Breast epithelium (tissue), 3 donors: ENCODE data around the gene DUSP16.

Source experiments
- POLR2AphosphoS5 ChIP-seq, 3 donors: sonication (generic); formaldehyde crosslinking; IDR thresholded peaks; one replicate each; pipeline ENCODE4 v1.6.1; 2017; ENCODE audit warnings: antibody characterized with exemption in 3 of 3
- TF ChIP-seq, protein P1 (sequence below), 3 donors: fragments of 450-650 bp; IDR thresholded peaks; one replicate each; pipeline ENCODE4 v1.5.1; 2016 to 2017; ENCODE audit warnings: antibody characterized with exemption in 3 of 3, mild to moderate bottlenecking in 3 of 3, moderate library complexity in 3 of 3

DNA sequence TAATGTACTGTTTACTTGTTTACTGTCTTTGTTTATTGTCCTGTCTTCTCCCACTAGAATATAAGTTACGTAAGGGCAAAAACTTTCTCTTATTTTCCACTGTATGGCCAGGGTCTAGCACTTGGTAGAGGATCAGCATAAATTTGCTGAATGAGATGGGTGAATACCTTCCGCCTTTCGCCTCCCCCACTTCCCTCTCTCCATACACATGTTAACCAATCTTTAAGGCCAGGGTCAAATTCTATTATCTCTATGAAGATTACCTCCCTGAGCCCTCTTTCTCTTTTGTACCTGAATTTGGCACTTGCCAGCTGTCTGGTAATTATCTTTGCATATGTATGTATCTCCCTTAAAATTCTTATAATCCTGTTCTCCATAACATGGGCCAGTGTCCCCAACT lies 4.9 kb downstream of the DUSP16 start:
- TF ChIP-seq, protein P1, sequence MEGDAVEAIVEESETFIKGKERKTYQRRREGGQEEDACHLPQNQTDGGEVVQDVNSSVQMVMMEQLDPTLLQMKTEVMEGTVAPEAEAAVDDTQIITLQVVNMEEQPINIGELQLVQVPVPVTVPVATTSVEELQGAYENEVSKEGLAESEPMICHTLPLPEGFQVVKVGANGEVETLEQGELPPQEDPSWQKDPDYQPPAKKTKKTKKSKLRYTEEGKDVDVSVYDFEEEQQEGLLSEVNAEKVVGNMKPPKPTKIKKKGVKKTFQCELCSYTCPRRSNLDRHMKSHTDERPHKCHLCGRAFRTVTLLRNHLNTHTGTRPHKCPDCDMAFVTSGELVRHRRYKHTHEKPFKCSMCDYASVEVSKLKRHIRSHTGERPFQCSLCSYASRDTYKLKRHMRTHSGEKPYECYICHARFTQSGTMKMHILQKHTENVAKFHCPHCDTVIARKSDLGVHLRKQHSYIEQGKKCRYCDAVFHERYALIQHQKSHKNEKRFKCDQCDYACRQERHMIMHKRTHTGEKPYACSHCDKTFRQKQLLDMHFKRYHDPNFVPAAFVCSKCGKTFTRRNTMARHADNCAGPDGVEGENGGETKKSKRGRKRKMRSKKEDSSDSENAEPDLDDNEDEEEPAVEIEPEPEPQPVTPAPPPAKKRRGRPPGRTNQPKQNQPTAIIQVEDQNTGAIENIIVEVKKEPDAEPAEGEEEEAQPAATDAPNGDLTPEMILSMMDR (IDR thresholded peaks at IDR 0.05), result no peak
- TF ChIP-seq POLR2AphosphoS5 (IDR thresholded peaks at IDR 0.05), result no peak
